Limb (tissue), 2 donors: ENCODE measurements around the gene DAPK3.
A peak's percentile ranks its signal among the peaks of the same experiment; 100 is the strongest.
"Not testable (repeated sequence)": the region's sequence is repeated elsewhere in the genome, so short reads cannot be mapped to it uniquely, and the experiment has no call there.

Experiments
- DNase-seq, 2 donors: peaks; one replicate each; pipeline ENCODE4 v3.0.0-alpha.2; 2016; ENCODE audit errors: extremely low spot score in 2 of 2

The DAPK3 gene

GRCh38 chr19:3979289-3979673 is 8.4 kb upstream of the DAPK3 start:
- DNase-seq, result peak in 1 of 2 donors; percentile 29

- no peak for DNase-seq
Observed at GRCh38 chr19:3978145-3978544, 7.2 kb upstream of the DAPK3 start.

DNA sequence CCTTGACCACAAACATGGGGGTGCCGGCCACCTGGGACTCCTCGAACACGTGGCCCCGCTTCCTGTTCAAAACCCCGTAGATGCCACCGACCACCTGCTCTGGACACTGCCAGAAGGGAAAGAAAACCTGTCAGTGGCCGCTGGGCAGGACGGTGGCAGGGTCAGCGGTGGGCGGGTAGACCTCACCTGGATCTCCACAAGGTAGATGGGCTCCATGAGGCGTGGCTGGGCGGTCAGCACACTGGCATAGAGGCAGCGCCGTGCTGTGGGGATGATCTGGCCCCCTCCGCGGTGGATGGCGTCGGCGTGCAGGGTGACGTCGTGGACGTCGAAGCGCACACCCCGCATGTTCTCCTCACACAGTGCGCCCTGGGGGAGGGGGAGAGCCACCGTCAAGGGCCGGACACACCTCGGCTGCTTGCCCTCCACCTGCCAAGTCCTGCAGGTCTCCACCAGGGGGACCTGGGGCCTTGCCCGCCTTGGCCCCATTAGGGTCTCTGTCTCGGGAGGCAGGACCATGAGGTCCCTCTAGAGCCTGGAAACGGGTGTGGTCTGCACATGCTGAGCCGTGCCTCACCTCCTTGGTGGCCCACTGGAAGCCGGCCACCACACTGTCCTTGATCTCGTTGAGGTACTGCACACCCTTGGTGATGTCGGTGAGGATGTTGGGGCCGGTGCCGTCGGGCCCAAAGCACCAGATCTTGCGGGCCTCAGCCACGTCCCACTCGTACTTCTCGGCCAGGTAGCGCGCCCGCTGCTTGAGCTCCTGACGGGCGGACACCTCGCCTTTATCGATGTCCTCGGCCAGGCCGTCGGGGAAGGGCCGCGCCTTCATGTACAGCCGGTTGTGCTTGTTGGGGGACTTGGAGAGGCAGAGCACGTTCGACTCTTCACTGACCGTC is 6.6 kb upstream of the DAPK3 start:
- DNase-seq, result no peak

GRCh38 chr19:3976495-3977241 is 5.8 kb upstream of the DAPK3 start:
- DNase-seq, result no peak

DNA sequence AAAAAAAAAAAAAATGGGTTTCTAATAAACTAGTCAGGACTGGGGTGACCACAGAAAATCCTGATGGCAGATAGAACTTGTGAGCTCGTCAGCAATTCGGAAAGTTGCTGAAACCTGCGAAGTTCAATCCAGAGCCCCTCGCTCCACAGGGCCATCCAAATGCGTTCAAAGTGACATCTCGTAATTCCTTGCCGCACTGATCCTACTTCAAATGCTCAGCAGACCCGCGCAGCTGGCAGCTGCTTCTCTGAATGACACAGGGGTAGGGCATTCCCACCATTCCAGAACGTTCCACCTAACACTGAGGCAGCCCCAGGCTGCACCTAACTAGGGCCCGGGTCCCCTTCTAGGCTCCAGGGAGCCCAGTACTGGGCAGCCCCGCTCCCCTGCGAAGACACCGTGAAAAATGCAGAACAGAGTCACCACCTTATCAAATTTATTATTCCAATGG is 4.8 kb upstream of the DAPK3 start:
- no peak for DNase-seq

GRCh38 chr19:3975144-3975543 is 4.2 kb upstream of the DAPK3 start:
- DNase-seq, result no peak

GRCh38 chr19:3970313-3970807 is 539 bp downstream of the DAPK3 start:
- DNase-seq, result no peak

DNA sequence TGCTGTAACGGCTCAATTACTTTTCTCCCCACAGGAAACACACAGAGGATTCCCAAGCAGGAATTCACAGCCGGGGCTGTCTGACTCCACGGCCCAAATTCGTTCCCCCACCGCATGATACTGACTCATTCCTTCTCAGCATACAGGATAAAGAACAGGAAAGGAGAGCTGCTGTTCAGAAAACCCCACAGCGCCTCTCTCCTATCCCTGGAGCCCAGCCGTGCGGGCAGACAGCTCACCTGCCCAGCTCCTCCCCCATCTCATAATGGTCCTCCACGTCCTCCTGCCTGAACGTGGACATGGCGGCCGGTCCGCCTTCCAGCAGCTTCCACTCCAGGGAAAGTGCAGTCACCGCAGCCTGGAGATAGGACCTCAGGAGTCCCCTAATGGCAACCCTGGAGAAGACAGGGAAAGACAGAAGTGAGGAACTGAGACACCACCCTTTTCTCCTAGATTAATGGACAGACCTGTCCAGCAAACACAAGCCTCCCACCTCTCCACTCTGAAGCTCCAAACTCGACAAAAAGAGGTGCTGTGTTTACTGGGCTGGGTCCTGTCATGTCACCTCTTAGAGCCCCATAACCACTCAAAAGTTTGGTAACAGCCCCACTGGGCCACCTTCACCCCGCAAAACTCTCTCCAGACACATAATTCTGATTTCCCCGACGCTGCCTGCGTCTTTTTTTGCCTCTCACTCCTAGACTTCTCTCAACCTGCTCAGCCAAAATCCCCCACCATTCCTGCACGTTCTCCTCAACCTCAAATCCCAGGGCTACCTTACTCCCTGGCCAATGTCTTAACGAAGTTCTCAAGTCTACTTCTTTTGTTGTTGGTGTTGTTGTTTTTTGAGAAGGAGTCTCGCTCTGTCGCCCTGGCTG is 1.2 kb downstream of the DAPK3 start:
- no peak for DNase-seq

DNA sequence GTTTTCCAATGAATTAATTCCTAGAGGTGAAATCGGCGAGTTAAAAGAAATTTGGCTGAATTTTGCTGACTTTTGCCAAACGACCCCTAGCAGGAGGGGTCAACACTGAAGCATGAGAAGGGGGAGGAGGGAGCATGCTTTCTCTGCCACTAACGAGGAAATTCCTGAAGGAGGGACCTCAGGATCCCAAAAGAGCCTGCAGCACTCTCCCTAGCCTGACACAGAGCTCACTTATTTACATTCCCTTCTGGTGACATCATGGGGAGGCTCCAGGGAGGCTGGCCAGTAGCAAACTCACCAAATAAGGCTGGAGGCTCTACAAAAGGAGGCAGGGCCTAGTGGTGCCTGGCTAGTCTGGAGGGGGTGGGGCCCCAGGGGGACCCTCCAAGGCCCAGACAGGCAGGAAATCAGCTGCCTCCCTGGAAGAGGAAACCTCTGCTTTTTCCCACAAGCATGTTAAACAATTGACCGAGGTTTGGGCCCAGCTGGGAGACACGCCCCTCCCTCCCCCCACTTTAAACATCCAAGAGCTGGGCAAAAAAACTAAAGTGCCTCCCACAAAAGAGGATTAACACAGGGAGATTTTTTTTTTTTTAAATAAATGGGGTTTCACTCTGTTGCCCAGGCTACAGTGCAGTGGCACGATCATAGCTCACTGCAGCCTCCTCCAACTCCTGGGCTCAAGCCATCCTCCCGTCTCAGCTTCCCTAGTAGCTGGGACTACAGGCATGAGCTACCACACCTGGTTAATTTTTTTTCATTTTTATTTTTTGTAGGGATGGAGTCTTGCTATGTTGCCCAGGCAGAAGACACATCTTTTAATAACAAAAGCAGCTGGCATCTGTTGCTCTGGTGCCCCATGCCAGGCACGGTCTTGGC is 2.1 kb downstream of the DAPK3 start:
- peak; percentile 78 to 85 for DNase-seq

GRCh38 chr19:3967983-3968382 is 2.9 kb downstream of the DAPK3 start:
- DNase-seq, result not testable (repeated sequence)

DNA sequence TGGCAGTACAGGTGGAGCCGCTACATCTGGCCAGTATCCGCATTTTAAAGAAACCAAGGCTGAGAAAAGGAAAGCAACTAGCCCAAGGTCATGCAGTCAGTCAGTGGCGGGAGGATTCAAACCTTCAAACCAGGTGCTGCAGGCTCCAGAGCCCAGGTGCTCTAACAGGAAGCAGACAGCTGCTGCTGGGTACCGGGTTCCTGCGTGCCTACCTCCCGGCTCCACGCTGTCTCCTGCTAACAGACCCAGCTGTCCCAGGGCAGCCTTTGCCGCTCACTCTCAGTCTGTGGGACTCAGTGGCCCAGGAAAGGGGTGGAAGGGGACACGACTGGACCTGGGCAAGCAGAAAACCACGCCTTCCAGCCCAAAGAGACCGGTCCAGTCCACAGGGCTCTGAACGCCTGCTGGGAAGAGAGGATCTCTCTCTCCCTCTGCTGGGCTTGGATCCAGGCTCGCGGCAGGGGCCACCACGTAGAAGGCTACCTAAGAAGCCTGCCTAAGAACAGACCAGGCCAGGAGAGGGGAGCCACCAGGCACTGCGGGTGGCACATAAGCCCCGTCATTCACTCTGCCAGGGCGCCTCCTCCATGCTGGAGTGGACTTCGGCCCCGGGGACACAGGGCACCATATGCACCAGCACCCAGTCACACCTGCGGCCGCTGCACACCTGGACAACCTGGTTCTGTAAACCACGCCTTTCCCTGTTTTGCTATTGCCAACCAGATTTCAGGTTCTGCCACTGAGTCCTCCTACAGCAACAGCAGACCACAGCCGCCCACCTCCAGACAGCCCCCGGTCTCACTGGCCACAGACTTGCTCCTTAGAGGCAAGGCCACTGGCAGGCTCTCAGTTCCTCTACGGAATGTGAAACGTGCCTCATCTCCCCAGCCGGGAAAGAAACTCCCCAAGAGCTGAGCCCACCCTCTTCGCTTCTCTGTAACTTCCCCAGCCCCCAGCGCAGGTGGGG is 4.6 kb downstream of the DAPK3 start:
- DNase-seq, result no peak

DNA sequence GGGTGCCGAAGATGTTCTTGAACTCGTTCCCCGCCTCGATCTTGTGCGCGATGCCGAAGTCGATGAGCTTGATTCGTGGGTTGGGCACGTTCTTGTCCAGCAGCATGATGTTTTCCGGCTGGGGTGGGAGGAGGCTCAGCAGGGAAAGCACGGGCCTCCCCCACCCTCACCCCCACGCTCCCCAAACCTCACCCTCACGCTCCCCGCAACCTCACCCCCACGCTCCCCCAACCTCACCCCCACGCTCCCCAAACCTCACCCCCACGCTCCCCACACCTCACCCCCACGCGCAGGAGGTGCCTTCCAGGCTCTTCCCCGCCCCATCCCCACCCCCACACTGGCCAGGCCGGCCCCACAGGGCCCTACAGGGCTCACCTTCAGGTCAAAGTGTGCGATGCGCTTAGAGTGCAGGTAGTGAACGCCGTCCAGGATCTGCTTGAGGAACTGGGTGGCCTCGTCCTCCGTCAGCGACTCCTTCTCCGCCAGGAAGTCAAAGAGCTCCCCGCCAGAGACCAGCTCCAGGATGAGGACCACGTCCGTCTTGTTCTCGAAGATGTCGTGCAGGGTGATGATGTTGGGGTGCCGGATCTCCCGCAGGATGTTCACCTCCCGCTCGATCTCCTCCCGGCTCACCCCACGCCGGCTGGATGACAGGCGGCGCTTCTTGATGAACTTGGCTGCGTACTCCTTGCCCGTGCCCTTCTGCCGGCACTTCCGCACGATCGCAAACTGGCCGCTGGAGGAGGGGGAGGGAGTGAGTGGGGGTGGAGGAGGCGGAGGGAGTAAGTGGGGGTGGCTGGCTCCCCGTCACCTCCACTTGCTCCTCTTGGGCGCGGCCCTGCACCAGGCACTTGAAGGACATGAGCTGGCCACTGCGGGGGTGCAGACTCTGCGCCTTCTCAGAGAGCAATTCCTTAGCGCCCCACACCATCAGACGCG is 6.4 kb downstream of the DAPK3 start:
- no peak for DNase-seq

DNA sequence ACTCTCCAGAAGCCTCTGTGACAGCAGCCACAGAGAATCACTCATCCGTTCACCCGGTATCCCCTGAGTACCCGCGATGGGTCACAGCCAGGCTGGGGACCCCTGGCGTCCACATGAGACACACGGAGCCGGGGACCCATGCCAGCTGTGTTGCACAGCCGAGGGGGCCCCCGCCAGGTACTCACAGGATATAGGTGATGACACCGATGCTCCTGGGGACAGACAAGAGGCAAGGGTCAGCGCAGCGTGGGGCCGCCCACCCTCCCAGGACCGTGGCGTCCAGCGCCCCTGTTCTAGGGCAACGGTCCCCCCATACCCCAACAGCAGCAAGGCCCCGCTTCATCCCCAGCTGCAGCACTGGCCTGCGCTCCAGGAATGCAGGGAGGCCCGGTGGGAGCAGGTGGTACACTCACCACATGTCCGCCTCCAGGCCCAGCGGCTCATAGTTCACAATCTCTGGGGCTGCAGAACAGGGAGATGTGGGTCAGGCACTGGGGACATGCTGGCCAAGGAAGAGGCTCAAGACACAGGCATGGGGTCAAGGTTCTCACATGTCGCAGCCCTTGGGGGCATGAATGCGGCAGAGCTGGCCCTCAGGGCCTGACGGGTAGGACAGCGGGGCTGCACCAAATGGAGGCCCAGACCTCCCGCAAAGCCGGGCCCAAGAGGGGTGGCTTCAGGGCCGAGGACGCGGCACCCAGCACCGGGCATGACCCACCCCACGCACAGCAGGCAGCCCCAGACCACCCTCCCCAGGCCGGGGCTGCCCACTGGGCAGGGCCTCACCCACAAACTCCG is 7.2 kb downstream of the DAPK3 start:
- DNase-seq, result no peak

GRCh38 chr19:3961007-3961406 is 9.9 kb downstream of the DAPK3 start:
- no peak for DNase-seq

- DNase-seq, result no peak
Observed at GRCh38 chr19:3959766-3960131, 11.2 kb downstream of the DAPK3 start.

DNA sequence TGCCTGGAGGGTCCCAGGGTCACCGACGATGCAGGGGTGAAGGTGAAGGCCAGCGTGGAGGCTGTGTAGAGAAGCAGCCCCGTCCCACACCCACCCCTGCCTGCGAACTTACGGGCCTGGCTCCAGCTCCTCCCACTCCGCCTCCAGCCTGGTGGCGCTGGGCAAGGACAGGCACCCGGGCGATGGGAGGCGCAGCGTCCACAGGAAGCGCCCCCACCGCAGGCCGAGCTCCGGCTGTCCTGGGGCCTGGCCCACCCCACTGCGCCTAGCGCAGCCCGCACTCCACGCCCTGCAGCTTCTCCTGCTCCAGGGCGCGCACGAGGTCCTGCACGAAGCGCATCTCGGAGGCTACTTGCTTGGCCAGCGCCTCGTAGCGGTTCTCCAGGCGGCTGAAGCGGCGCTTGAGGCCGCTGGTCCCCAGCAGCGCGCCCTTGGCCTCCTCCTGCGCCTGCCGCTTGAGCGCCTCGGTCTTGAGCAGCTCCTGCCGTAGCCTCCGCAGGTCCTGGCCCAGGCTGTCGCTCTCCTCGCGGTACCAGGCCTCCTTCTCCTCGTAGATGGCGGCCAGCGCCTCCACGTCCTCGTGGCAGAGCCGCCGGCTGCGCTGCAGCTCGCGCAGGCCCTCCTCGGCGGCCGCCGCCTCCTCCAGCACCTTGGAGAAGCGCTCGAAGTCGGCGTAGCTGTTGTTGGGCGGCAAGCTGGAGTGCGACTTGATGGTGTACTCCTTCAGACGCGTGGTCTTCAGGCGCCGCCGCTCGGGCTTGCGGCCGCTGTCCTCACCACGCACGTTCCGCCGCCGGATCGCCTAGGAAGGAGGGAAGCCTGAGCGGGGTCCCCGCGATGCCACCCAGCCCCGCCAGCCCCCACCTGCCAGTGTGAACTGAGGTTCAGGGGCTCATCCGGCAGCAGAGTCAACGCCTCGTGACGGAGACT is 11.8 kb downstream of the DAPK3 start:
- DNase-seq, result no peak
